HUDEP-2 (cell line): Measurements from ENCODE around the gene SUPT20HL1.
"Not testable (repeated sequence)": the region's sequence is repeated elsewhere in the genome, so short reads cannot be mapped to it uniquely, and the experiment has no call there.

Source experiments
- DNase-seq, 76 experiments: peaks; one replicate each; lab custom pipeline; 2025; ENCODE audit not compliant: unreplicated experiment in 76 of 76; lab: John Stamatoyannopoulos, UW

Gene SUPT20HL1

GRCh38 chrX:24360272-24360671, at the start of gene SUPT20HL1:
Gene SUPT20HL1, plus strand, starts transcription at chrX:24360639. Its CDS starts 2,122 bp downstream, at chrX:24362761.
- no peak for DNase-seq

DNA sequence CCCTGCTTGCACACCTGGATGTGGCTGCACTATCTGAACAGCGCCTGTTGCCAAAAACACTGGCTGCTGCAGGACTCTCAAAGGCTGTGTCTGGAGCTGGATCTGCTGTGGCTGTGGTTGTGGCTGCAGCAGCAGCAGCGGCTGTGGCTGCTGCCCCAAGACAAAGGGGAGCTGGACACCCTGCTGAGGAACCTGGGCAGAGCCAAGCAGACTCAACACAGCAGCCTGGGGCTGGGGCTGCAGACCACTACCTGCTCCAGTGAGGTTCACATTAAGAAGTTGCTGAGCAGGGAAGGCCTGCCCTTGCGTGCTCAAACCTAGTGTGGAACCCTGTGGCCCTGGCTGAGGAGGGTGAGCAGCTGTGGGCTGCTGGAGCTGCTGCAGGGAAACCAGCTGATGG, 49.5 kb upstream of the SUPT20HL1 start:
- not testable (repeated sequence) for DNase-seq

- DNase-seq: not testable (repeated sequence)
Measured at GRCh38 chrX:24311507-24312248, 48.8 kb upstream of the SUPT20HL1 start.

GRCh38 chrX:24312249-24312607, 48.2 kb upstream of the SUPT20HL1 start:
- DNase-seq: not testable (repeated sequence)

DNA sequence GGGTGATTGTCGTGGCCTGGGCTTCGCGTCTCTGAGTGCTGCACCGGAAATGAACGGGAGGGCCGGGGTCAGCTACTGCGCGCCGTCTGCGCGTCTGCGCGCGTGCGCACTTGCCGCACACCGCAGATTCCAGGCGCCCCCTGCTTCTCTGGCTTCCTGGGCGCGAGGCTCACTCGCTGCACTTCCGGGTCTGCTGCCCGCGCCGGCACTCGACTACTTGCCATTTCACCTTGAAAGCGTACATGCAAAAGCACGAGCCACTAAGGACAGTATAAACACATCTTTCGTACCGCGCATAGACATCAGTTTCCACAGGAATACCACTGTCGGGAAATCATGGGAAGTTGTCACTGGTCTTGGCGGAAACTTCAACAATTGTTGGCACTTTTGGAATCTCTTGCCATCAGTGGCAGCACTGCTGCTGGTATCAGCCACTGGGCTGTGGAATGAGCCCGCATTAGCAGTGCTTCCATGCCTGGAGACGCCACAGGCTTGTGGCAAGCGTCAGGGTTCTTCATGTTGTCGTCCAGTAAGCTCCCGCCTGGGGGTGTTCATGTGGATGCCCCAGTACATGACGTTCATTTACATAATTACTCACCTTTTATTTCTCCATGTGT, 46.3 kb upstream of the SUPT20HL1 start, which contains the start of gene SUPT20HL2:
Gene SUPT20HL2, minus strand, starts transcription at position 51 of the 617 bp plus-strand sequence. CDS start 754 bp downstream, outside the sequence.
- DNase-seq: no peak

DNA sequence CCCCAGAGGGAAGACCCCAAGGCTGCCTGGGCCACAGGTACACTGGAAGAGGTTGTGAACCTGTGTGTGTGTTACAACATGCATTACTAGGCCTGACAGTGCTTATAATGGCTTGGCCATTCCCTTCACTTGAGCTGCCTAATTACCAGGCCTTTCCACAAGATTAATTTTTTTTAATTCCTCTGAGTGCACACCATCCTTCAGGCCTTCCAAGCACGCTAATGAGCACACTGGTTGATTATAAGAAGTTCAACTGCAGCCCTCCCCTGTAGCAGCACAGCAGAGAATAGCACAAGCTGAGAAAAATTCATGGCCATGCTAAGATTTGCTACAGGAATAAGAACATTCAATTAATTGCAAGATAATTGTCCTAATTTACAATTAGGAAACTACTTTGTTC, 44.3 kb upstream of the SUPT20HL1 start:
- DNase-seq: no peak

DNA sequence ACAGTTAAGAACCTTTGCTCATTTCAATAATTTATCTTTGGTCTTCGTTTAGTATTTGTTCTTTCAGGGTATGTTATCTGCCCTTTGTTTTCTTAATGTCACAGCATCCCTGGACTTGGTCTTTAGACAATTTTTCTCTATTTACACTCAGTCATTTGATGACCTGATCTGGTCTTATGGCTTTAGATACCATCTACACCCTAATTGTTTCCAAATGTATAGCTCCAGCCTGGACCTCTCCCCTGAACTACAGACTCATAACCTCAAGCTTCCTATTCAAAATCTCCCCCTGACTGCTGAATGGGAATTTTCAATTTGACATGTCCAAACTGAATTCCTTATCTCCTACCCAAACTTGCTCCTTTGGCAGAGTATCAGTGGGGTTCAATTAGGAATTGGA, 42.9 kb upstream of the SUPT20HL1 start:
- DNase-seq: no peak

GRCh38 chrX:24321741-24322395, 38.6 kb upstream of the SUPT20HL1 start:
- no peak for DNase-seq

- no peak for DNase-seq
Measured at GRCh38 chrX:24325231-24325630, 35.2 kb upstream of the SUPT20HL1 start.

DNA sequence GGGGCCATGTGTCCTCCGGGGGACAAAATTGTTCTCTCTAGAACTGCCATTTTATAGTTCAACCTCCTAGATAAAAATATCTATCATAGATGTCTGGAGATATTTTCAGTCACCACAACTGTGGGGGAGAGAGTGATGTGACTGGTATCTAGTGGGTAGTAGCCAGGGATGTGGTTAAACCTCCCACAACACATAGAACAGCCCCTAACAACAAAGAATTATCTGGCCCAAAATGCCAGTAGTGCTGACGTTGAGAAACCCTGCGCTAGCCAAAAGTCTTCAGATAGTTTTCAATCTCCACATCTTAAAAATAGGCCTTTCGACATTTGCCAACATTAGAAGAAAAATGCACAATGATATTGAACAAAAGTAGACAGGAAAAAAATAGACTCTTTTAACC, 27.6 kb upstream of the SUPT20HL1 start:
- DNase-seq: peak in 1 of 76 experiments; percentile 19

GRCh38 chrX:24333371-24333770, 27.1 kb upstream of the SUPT20HL1 start:
- no peak for DNase-seq

DNA sequence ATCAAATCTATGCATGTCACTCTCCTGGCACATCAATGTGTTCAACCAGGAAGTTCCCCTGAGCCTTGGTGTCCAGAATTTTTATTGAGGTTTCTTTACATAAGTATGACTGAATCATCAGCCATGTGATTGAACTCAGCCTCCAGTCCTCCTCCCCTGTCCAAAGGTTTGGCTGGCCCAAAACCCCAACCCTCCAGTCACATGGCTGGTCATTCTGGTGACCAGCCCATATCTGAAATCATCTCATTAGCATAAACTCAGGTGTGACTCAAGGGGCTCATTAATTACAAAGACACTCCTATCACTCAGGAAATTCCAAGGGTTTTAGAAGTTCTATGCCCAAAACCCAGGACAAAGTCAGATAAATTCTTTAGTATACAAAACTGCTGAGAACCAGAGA, 26.0 kb upstream of the SUPT20HL1 start:
- DNase-seq: no peak

DNA sequence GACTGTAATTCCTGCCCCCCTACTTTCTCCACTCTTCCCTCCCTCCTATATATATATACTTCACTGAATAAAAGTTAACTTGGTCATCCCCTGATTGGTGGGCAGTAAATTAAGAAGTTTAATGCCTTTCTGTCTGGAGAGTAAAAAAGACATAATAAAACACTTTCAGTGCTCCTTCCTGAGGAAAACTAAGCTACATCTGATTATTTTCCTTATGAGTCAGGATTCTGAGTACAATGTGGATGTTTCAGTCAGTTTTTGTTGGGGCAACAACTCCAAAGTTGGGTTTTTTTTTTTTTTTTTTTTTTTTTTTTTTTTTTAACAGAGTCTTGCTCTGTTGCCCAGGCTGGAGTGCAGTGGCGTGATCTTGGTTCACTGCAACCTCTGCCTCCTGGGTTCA, 24.6 kb upstream of the SUPT20HL1 start:
- DNase-seq: no peak

- DNase-seq: no peak
Measured at GRCh38 chrX:24339911-24340310, 20.5 kb upstream of the SUPT20HL1 start.

DNA sequence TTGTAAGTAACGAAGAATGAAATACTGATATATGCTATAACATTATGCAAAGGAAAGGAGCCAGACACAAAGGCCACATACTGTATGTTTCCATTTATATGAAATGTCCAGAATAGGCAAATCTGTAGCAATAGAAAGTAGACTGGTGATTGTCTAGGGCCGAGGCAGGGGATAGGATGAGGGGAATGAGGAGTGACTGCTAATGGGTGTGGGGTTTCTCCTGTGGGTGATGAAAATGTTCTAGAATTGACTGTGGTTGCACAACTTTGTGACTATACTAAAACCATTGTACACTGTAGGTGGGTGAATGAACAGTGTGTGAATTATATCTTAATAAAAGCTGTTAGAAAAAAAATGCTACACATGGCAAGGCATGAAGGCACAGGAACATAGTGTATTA, 19.9 kb upstream of the SUPT20HL1 start:
- DNase-seq: no peak

- no peak for DNase-seq
Measured at GRCh38 chrX:24341795-24342194, 18.6 kb upstream of the SUPT20HL1 start.

DNA sequence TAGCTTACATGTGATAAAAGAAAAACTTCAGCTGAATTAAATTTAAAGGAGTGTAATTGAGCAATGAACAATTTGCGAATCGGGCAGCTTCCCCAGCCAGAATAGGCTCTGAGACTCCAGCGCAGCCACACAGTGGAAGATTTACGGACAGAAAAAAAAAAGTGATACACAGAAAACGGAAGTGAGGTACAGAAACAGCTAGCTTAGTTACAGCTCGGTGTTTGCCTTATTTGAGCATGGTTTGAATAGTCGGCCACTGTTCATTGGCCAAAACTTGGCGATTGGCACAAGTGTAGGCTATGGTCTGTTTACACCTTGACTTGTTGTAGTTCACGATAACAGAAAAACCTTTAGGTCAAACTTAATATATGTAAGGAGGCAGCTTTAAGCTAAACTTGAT, 16.7 kb upstream of the SUPT20HL1 start:
- no peak for DNase-seq

DNA sequence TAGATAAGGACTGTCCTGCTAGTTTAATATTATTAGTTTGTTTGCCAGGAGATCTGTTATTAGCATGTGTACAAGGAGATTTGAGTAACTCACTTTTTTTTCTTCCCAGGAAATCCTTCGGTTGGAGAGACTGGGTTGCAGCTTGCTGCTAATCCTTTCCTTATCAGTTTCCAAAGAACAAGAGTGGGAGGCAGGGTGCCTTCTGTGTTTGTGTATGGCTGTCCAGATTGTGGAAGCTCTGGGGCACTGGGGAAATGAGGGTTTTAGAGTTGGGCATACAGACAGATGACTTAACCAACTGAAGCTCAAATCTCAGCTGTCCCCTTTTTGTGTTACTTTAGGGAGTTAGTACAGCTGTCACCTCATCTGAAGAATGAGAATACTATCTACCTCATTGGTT, 12.6 kb upstream of the SUPT20HL1 start:
- DNase-seq: no peak

GRCh38 chrX:24350217-24350616, 10.2 kb upstream of the SUPT20HL1 start:
- no peak for DNase-seq

DNA sequence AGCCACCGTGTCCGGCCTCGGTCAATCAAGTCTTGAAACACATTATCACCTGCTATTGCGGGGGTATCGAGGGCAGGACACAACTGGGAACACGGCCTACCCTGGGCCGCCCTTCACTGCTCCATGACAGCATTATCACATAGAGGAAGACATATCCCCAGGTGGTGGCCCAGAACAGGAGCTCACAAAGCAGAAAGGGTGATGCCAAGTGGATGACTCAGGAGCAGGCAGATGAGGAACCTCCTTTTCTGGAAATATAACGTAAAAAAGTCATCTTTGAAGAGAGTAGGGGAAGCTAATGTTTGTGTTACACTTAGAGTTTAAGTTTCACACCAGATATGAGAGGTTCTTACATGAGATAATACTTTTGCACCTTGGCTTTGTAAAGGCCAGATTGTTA, 5.3 kb upstream of the SUPT20HL1 start:
- DNase-seq: no peak

GRCh38 chrX:24357106-24357505, 3.3 kb upstream of the SUPT20HL1 start:
- no peak for DNase-seq
